GM21717 (cell line): Measurements from ENCODE around the gene CCDC87.
"Not testable (repeated sequence)": the region's sequence is repeated elsewhere in the genome, so short reads cannot be mapped to it uniquely, and the experiment has no call there.

Experiments
- ATAC-seq: cut with Tn5 transposase; IDR thresholded peaks from one replicate; pipeline ENCODE4 v1.9.1; 2021; ENCODE audit warnings: mild to moderate bottlenecking, moderate library complexity; ENCODE audit not compliant: unreplicated experiment

The CCDC87 gene

DNA sequence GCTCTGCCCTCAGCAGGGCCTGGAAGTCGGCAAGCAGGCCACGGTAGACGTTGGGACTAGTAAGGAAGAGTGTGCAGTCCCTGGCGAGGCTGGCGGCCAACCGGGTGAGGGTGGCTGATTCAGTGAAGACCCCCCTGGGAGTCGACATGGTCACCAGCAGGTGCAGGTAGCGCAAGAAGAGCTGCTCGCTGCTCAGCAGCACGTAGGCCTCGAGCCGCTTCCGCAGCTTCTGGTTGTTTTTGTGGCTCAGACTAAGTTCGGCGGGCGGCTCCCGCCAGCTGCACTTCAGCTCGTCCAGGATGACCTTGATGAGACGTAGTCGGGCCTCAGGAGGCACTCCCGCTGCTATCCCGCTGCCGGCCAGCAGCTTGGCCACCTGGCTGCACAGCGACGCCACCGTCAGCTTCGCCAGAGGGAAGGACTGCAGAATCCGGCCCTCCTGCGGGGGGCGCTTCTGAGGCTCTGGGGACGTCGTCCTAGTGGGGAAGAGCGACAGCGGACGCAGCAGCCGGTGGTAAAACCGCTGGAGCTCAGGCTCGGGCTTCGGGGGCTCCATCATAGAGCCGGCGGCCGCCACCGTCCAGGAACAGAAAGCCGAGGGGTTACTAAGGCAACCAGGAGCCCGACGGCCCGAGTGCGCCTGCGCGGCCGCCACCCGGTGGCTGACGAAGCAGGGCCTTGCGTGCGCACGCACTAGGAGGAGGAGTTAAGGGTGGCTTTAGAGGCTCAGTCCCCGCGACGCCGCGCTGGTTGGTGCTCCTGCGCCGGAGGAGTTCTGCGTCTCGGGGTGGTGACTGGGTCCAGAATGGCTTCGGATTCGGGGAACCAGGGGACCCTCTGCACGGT, at the start of gene CCDC87, which contains the start of gene CCS:
CCDC87 (minus strand) TSS at position 607 of the 846 bp plus-strand sequence; CDS start at position 559, 48 bp downstream.
CCS (plus strand) TSS at position 729 of the 846 bp plus-strand sequence; CDS start at position 806, 77 bp downstream.
- ATAC-seq = peak; percentile 72

GRCh38 chr11:66641834-66642233, 49.0 kb upstream of the CCDC87 start:
- no peak for ATAC-seq

DNA sequence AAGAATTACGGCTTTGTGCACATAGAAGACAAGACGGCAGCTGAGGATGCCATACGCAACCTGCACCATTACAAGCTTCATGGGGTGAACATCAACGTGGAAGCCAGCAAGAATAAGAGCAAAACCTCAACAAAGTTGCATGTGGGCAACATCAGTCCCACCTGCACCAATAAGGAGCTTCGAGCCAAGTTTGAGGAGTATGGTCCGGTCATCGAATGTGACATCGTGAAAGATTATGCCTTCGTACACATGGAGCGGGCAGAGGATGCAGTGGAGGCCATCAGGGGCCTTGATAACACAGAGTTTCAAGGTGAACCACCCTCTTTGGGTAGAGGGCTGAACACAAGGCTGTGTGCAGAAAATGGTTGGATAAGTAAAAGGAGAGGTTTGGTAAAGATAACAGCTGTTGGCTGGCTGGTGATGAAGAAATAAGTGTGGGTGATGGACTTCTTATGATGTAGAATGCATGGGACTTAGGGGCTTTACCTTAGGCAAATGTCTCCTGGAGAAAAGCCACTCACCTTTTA, 47.0 kb upstream of the CCDC87 start:
- ATAC-seq = not testable (repeated sequence)

- ATAC-seq = no peak
These were observed 46.4 kb upstream of the CCDC87 start for GRCh38 chr11:66639066-66639813.

GRCh38 chr11:66638177-66639065, 45.6 kb upstream of the CCDC87 start, which contains the start of gene RBM4:
RBM4 (plus strand) TSS chr11:66638703; CDS start chr11:66639712, 1,009 bp downstream.
- peak; percentile 87 for ATAC-seq

- no peak for ATAC-seq
These were observed 44.8 kb upstream of the CCDC87 start for GRCh38 chr11:66637557-66638176.

DNA sequence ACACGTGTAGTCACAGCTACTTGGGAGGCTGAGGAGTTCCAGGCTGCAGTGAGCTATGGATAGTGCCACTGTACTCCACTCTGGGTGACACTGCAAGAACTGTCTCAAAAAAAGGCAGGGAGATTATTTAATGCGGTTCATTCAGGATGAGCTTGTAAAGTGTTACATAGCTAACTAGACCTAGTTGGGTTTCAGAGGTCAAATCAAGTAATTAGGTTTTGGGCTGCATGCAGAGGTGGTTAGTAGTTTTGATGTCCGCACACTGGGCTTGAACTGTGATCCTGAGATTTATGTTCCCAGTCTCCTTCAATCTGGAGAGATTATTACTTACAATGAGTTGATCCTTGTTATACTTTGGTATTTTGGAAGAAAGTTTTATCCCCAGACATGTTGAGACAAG, 43.5 kb upstream of the CCDC87 start:
- no peak for ATAC-seq

DNA sequence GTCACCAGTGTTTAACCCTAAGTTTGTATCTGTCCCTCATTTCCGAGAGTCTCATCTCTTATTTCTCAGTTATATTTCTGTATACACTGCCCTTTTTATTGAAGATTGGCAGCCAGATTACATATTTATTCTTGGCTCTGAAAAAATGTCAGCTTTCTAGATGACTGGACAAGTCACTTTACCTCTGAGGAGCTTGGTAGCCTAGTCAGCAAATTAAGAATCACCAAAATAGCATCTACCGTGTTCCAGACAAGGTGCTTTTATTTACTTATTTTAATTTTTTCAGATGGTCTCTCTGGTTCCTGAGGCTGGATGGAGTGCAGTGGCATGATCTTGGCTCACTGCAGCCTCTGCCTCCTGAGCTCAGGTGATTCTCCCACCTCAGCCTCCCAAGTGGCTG, 40.1 kb upstream of the CCDC87 start:
- ATAC-seq = no peak

DNA sequence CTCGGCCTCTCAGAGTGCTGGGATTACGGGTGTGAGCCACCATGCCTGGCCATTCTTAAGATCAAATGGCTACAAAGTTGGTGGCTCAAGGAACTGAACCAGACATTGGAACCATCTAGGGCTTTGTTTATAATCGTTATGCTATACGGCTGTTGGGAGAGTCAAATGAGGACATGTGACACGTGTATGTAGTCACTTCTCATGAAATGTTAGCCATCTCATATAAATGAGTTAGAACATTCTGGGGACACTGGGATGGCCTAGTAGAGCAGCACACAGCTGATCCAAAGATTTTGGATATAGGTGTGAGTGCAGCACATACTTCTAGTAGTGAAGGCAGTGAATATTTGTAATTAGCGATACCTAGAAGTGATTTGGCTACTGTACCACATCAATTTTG, 39.0 kb upstream of the CCDC87 start:
- ATAC-seq = no peak

GRCh38 chr11:66629356-66629755, 36.5 kb upstream of the CCDC87 start:
- no peak for ATAC-seq

- ATAC-seq = no peak
These were observed 35.3 kb upstream of the CCDC87 start for GRCh38 chr11:66628061-66628603.

DNA sequence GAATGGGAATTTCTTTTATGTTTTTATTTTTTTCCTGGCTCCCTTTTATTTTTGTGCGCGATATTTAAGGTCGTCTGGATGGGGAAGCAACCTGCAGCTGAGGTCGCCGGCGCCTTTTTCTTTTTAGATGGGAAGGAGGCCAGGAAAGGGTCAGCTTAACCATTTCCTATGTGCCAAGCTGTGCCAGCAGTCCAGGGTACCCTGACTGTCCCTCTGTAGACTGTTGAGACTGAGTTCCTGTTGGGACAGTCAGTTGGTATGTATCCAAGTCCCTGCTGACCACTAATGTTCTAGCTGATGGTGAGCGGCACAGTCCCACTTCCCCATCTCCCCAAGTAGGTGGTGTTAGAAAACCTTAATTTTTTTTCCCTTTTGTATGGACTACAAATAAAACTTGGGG, 34.1 kb upstream of the CCDC87 start:
- no peak for ATAC-seq

GRCh38 chr11:66626382-66626781, 33.5 kb upstream of the CCDC87 start:
- ATAC-seq = no peak

GRCh38 chr11:66625752-66626149, 32.9 kb upstream of the CCDC87 start:
- no peak for ATAC-seq

DNA sequence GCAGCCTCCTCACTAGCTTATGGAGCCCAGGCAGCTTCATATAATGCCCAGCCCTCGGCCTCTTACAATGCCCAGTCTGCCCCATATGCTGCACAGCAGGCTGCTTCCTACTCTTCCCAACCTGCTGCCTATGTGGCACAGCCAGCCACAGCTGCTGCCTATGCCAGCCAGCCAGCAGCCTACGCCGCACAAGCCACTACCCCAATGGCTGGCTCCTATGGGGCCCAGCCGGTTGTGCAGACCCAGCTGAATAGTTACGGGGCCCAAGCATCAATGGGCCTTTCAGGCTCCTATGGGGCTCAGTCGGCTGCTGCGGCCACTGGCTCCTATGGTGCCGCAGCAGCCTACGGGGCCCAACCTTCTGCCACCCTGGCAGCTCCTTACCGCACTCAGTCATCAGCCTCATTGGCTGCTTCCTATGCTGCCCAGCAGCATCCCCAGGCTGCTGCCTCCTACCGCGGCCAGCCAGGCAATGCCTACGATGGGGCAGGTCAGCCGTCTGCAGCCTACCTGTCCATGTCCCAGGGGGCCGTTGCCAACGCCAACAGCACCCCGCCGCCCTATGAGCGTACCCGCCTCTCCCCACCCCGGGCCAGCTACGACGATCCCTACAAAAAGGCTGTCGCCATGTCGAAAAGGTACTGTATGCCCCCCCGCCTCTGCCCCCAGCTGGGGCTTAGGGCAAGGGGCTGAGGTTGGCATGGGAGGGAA, 32.3 kb upstream of the CCDC87 start:
- ATAC-seq = no peak

DNA sequence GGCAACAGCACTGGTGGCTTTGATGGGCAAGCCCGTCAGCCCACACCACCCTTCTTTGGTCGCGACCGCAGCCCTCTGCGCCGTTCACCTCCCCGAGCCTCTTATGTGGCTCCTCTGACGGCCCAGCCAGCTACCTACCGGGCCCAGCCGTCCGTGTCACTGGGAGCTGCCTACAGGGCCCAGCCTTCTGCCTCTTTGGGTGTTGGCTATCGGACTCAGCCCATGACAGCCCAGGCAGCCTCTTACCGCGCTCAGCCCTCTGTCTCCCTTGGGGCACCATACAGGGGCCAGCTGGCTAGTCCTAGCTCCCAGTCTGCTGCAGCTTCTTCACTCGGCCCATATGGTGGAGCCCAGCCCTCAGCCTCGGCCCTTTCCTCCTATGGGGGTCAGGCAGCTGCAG, 31.6 kb upstream of the CCDC87 start:
- no peak for ATAC-seq

- ATAC-seq = no peak
These were observed 26.3 kb upstream of the CCDC87 start for GRCh38 chr11:66619080-66619554.

- no peak for ATAC-seq
These were observed 24.4 kb upstream of the CCDC87 start for GRCh38 chr11:66617155-66617834.
